Mammary epithelial cell (primary cell): ENCODE measurements around the gene AP3S2.

Source experiments
- EZH2 ChIP-seq: IDR thresholded peaks from 2 replicates; pipeline ENCODE4 v1.6.1; 2012; ENCODE audit warnings: low read length, inconsistent platforms, borderline replicate concordance
- TF ChIP-seq, protein P1 (sequence below), 2 donors: IDR thresholded peaks in 1 of 2; conservative IDR thresholded peaks in 1 of 2; 2 replicates each; pipeline ENCODE4 v1.5.1; 2011 to 2012; ENCODE audit warnings: inconsistent platforms in 2 of 2, low read length in 2 of 2, mild to moderate bottlenecking in 2 of 2, control low read depth in 1 of 2, low read depth in 1 of 2; ENCODE audit not compliant: insufficient read depth in 1 of 2; ENCODE audit errors: extremely low read depth in 1 of 2

GRCh38 chr15:89936051-89936785, 42.4 kb upstream of the AP3S2 start:
- no peak for TF ChIP-seq EZH2
- TF ChIP-seq, protein P1, sequence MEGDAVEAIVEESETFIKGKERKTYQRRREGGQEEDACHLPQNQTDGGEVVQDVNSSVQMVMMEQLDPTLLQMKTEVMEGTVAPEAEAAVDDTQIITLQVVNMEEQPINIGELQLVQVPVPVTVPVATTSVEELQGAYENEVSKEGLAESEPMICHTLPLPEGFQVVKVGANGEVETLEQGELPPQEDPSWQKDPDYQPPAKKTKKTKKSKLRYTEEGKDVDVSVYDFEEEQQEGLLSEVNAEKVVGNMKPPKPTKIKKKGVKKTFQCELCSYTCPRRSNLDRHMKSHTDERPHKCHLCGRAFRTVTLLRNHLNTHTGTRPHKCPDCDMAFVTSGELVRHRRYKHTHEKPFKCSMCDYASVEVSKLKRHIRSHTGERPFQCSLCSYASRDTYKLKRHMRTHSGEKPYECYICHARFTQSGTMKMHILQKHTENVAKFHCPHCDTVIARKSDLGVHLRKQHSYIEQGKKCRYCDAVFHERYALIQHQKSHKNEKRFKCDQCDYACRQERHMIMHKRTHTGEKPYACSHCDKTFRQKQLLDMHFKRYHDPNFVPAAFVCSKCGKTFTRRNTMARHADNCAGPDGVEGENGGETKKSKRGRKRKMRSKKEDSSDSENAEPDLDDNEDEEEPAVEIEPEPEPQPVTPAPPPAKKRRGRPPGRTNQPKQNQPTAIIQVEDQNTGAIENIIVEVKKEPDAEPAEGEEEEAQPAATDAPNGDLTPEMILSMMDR (conservative IDR thresholded peaks at IDR 0.05 in 1 of 2, IDR thresholded peaks at IDR 0.05 in 1 of 2; ENCODE audit: extremely low read depth in 1 of 2, insufficient read depth in 1 of 2, low read depth in 1 of 2, low read length in 2 of 2), result no peak
